NT2/D1 (cell line): ENCODE data around the gene DNAJC5G.
A peak's percentile ranks its signal among the peaks of the same experiment; 100 is the strongest.
"Not testable (repeated sequence)": the region's sequence is repeated elsewhere in the genome, so short reads cannot be mapped to it uniquely, and the experiment has no call there.

Experiments used
- DNase-seq: peaks from one replicate; pipeline ENCODE4 v3.0.0-alpha.2; 2011; ENCODE audit warnings: low read depth, low spot score
- H3K27me3 ChIP-seq: 2 replicates; pipeline ENCODE4 v1.6.0; 2011; ENCODE audit warnings: mild to moderate bottlenecking; ENCODE audit not compliant: insufficient read length, insufficient read depth
- H3K36me3 ChIP-seq: 2 replicates; pipeline ENCODE4 v1.6.1; 2011; ENCODE audit warnings: mild to moderate bottlenecking, low read length, mixed read lengths; ENCODE audit not compliant: insufficient read depth, insufficient read length
- H3K4me1 ChIP-seq: 2 replicates; pipeline ENCODE4 v1.5.1; 2011; ENCODE audit not compliant: insufficient read depth, insufficient read length
- H3K4me3 ChIP-seq: 2 replicates; pipeline ENCODE4 v1.5.1; 2011; ENCODE audit warnings: low read depth; ENCODE audit not compliant: insufficient read length
- H3K9ac ChIP-seq: 2 replicates; pipeline ENCODE4 v1.6.0; 2011; ENCODE audit warnings: low read depth; ENCODE audit not compliant: insufficient read length
- H3K9me3 ChIP-seq: 2 replicates; pipeline ENCODE4 v1.5.1; 2011; ENCODE audit warnings: mild to moderate bottlenecking, low read length; ENCODE audit not compliant: insufficient read depth
- SUZ12 ChIP-seq: IDR thresholded peaks from 2 replicates; pipeline ENCODE4 v1.6.1; 2011; ENCODE audit not compliant: insufficient read length, insufficient read depth; ENCODE audit errors: extremely low read depth
- YY1 ChIP-seq: IDR thresholded peaks from 2 replicates; pipeline ENCODE4 v1.6.1; 2011; ENCODE audit not compliant: insufficient read length, insufficient read depth
- ZNF274 ChIP-seq: IDR thresholded peaks from 2 replicates; pipeline ENCODE4 v1.6.1; 2011; ENCODE audit warnings: mild to moderate bottlenecking, low read depth, low read length

Gene DNAJC5G

DNA sequence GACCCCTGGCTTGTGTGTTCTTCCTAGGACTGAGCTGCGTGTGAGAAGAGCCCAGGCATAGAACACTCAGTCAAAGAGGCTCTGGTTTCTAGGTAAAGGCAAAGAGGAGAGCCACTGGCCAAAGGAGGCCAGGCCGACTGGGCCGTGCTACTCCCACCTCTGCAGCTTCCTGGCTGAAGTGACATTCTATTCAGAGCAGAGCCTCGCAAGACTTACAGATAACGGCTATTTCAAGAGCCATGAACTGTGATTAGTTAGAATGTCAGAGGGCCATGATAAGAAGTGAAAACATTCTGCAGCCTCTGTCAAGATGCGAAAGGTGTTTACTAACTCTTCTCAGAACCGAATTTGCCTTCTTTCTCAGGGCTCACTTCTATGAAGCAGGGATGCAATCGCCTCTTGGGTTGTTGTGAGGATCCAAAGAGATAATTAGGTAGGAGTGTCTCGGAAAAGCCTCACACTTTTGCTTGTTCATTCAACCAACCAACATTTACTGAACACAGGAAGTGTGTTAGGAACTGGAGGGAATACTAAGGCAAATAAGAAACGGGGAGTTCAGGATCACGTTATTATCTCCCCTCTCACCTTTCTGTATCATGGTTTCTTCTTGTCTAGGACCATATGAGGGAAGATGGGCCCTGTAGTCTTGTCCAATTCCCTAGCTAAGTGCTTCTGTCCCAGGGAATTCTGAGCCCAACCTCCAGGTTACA, 3.4 kb upstream of the DNAJC5G start:
- DNase-seq, result no peak
- no peaks in the 10 kb centered on the region for H3K36me3 ChIP-seq
- no peak for TF ChIP-seq ZNF274
- TF ChIP-seq YY1, result no peak
- no peak for TF ChIP-seq SUZ12
- H3K9ac ChIP-seq, result no peak overlapping the region
- peaks cover 7% of the 10 kb centered on the region for H3K27me3 ChIP-seq
- H3K4me1 ChIP-seq, result peaks cover 3% of the 10 kb centered on the region
- no peak overlapping the region for H3K4me3 ChIP-seq
- no peaks in the 10 kb centered on the region for H3K9me3 ChIP-seq

DNA sequence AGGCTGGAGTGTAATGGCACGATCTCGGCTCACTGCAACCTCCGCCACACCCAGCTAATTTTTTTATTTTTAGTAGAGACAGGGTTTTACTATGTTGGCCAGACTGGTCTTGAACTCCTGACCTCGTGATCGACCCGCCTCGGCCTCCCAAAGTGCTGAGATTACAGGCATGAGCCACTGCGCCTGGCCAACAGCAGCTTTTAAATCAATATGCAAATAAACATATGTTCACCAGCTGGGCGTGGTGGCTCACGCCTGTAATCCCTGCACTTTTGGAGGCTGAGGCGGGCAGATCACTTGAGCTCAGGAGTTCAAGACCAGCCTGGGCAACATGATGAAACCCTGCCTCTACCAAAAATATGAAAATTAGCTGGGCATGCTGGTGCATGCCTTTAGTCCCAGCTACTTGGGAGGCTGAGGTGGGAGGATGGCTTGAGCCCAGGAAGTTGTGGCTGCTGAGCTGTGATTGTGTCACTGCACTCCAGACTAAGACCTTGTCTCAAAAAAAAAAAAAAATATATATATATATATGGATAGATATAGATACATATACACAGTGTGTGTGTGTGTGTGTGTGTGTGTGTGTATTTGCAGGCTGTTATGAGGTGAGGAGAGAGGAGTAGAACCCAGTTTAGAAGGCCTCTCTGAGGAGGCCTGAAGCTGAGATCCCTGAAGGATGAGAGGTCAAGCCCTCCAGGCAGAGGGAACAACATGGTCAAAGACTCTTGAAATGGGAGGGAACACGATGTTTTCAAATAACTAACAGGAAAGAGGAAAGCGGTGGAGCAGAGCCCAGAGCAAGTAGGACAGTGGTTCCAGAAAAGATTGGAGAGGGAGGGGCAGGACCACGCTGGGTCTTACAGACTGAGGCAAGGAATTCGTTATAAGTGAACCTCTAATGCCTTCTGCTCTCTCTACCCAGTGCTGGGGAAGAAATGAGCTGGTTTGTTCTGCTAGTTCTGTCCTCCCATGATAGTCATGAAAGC, 2.4 kb upstream of the DNAJC5G start:
- H3K9me3 ChIP-seq, H3K36me3 ChIP-seq, H3K4me1 ChIP-seq, H3K4me3 ChIP-seq, DNase-seq, H3K9ac ChIP-seq, H3K27me3 ChIP-seq: not testable (repeated sequence)

DNA sequence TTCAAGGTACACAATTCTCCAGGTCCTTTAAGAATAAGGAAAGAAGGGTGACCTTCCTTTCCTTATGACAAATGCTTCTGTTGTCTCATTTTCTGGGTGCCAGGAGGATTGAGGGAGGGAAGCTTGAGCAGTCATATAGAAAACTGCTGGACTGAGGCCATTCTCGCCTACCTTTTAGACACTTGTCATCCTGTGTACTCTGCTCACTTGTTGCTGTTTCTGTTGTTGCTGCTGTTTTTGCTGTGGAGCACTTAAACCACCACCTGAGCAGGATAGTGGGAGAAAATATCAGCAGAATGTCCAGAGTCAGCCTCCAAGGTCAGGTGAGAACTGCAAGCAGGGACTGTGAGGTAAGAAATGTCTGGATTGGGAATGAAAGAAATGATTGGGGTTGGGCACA, 2.8 kb downstream of the DNAJC5G start:
- Histone ChIP-seq H3K9me3 (no peaks in the 10 kb centered on the region), H3K27me3 (no peaks in the 10 kb centered on the region), H3K36me3 (no peaks in the 10 kb centered on the region), H3K9ac (no peak overlapping the region), H3K4me1 (peaks cover 9% of the 10 kb centered on the region), H3K4me3 (no peak overlapping the region)
- no peak for TF ChIP-seq SUZ12
- TF ChIP-seq ZNF274, result no peak
- no peak for TF ChIP-seq YY1
- no peak for DNase-seq

DNA sequence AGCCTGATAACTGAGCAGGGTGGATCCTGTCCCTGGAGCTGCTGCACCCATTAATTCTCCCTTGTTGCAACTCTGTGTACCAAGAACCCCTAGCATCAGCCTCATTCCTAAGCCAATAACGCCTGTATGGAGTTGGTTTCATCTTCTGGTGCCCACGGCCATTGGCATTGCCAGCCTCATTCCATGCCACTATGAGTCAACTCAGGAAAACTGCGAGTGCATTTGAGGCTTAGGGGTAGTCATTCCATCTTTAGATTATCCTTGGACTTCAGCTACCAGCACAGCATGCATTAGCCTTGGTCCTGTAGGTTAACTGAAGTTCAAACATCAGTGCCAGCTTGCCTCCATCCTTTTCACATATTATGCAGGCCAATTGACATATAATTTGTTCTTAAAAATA, 5.6 kb downstream of the DNAJC5G start:
- H3K4me3 ChIP-seq, result no peak overlapping the region
- TF ChIP-seq ZNF274 (no peak), YY1 (no peak), SUZ12 (no peak)
- H3K36me3 ChIP-seq, result no peaks in the 10 kb centered on the region
- H3K9ac ChIP-seq, result no peak overlapping the region
- H3K9me3 ChIP-seq, result no peaks in the 10 kb centered on the region
- H3K27me3 ChIP-seq, result peaks cover 5% of the 10 kb centered on the region
- peaks cover 6% of the 10 kb centered on the region for H3K4me1 ChIP-seq
- DNase-seq, result no peak

DNA sequence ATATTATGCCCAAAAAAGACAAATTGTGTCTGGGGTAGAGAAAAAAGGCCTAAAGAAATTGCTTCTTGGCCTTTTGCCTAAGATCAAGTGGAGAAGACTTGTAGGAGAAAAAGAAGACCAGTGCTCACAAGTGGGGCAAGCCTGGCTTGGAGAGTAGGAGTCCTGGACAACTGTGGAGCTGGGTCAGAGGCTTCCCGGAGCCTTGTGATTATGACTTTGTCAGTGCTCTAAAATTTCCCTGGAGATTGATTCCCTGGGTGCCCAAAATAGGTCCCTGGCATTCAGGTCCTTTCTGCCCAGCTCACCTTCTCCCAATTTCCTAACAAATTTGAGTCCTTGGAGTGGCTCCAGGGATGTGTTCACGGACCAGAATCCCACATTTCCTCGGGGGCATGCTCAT, 6.2 kb downstream of the DNAJC5G start:
- TF ChIP-seq ZNF274 (no peak), YY1 (no peak), SUZ12 (no peak)
- no peaks in the 10 kb centered on the region for H3K36me3 ChIP-seq
- H3K9ac ChIP-seq, result no peak overlapping the region
- H3K4me3 ChIP-seq, result no peak overlapping the region
- no peaks in the 10 kb centered on the region for H3K9me3 ChIP-seq
- H3K4me1 ChIP-seq, result peaks cover 6% of the 10 kb centered on the region
- H3K27me3 ChIP-seq, result peaks cover 5% of the 10 kb centered on the region
- no peak for DNase-seq

DNA sequence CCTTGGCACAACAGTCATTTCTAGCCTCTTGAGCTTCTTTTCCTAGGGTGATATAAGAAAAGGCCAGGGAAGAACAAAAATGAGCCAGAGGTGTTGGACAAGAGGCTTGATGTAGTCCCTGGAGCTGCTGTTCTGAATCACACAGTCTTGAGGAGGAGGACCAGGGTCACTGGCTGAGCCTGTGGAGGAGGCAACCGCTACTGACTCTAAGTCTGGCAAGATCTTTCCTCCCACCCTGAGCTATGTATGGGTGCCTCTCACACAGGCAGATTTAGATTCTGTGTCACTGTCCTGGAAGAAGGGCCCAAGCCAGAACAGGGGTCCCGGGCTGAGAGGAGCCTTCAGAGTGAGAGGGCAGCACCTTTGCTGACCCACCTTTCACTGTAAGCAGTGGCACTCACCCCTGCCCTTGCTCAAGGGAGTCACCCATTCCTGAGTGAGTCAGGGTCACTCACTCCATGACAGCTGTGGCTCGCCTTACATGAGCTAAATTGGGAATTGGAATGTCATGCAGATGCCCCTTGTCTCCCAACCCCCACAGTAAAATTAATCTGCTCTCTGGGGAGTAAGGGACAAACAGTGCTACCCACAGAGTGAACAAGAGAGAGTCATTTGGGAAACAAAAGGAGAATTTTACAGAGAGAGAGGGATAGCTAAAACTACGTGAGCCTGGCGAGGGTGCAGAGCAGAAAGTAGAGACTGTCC, 6.8 kb downstream of the DNAJC5G start, which contains the start of gene TRIM54:
TSS of gene TRIM54 (plus strand) at position 575 of the 705 bp plus-strand sequence. CDS start 303 bp downstream, outside the sequence.
- Histone ChIP-seq H3K4me1 (peaks cover 6% of the 10 kb centered on the region), H3K9ac (peak within 1 kb of the TSS; percentile 59), H3K9me3 (no peaks in the 10 kb centered on the region), H3K4me3 (peak within 1 kb of the TSS; percentile 29), H3K36me3 (no peaks in the 10 kb centered on the region), H3K27me3 (peaks cover 5% of the 10 kb centered on the region)
- DNase-seq, result no peak
- TF ChIP-seq YY1, result no peak

DNA sequence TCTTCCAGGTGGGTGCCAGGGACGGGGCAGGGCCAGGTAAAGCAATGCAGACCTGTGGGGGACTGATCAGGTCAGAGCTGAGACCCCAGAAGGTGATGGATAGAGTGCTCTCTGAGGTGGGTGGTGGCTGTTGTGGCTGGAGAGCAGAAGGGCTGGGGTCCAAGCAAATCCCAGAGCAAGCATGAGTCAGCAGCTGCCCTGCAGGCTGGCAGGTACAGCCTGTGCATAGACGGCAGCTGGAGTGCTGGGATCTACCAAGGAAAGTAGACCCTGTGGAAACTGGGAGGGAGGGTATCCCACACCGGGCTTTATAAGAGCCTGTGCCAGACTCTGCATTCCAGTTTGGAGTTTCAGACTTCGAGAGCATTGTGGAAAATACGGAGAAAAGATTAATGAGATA, 7.7 kb downstream of the DNAJC5G start:
- peaks cover 5% of the 10 kb centered on the region for H3K27me3 ChIP-seq
- H3K4me3 ChIP-seq, result peak overlapping the region; percentile 29
- H3K36me3 ChIP-seq, result no peaks in the 10 kb centered on the region
- H3K4me1 ChIP-seq, result peaks cover 6% of the 10 kb centered on the region
- TF ChIP-seq SUZ12 (no peak), YY1 (no peak), ZNF274 (no peak)
- H3K9me3 ChIP-seq, result no peaks in the 10 kb centered on the region
- DNase-seq, result no peak
- peak overlapping the region; percentile 59 for H3K9ac ChIP-seq
